ENCODE results near the gene ZG16B. TPM values are rescaled to one million over a fixed set of nuclear protein-coding genes. Genes with fewer than 3 reads are reported as not detected.
A peak's percentile ranks its signal among the peaks of the same experiment; 100 is the strongest.

The ZG16B gene
- total RNA-seq, 1 experiment from 2014 or later, result not detected

DNA sequence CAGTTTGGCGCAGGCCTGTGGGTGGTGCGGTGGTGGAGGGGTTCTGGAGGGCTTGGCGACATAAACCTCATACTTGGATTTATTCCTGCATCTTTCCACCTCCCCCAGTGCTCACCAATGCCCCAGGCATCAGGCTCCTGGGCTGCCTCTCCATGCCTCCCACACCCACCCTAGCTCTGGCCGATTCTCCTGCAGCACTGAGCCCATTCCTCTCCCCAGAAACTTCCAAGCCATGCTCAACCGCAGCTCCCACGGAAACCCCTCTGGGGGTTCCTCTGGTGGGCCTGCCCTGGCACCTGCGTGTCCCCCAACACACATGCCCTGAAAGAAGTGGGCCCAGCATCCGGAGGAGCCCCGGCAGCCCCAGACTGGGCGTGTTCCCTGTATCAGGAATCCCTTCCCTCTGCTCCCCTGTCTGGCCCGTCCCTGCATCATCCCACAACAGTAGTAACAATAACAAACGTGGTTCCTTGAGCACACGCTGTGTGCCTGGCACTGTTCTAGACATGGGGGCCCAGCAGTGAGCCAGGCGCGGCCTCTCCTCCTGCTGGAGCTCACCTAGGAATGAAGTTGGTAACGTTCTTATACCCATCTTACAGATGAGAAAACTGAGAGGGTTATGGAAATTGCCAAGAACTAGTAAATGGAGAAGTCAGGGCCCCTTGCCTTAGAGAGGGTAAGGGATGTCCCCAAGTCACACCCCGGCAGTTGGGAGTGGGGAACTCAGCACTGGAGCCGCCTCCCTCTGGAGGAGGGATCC, 10.7 kb upstream of the ZG16B start:
- DNase-seq (ENCODE audit: low read depth, low spot score), result no peak
- in situ Hi-C loops (cut with HindIII; ENCODE audit: low pct_unique_long_range_greater_than_20kb, low sequenced_read_pairs), result no loop called here

DNA sequence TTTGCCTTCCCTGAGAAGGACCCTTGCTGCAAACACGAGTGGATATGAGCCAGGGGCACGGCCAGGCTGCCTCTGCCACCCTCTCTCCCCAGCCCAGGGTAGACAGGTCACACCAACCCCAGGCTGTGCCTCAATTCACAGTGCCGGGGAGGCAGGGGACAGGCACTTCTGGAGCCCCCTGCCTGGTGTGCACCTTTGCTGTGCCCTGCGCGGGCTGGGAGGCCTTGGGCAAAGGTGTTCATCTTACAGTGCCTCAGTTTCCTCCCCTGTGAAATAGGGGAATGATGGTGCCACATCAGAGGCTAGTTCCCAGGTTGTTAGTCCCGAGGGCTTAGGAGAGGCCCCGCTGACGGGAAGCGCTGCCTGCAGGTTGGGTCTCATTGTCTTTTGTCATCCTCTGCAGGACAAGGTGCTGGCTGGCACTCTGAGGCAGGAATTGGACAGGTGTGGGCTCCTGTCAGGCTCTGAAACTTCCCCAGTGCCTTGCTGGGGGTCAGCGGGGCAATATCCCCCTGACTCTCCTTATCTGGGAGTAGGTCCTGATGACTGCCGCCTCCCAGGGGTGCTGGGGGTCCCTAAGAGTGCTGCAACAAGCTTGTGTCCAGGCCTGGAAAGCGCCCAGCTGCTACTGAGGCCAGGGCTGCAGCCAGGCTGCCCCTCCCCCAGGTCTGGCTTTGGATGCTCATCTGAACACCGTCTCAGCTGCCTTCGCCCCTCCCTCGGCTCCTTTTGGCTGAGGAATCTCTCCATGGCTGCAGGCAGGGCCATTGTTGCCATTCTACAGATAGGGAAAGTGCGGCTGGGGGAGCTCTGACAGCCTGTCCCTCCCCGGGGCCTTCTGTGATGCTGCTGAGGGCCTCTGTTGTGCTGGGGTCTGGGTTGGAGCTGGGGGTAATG, 9.9 kb upstream of the ZG16B start:
- DNase-seq (ENCODE audit: low read depth, low spot score), result no peak
- in situ Hi-C loops (cut with HindIII; ENCODE audit: low pct_unique_long_range_greater_than_20kb, low sequenced_read_pairs), result no loop called here

DNA sequence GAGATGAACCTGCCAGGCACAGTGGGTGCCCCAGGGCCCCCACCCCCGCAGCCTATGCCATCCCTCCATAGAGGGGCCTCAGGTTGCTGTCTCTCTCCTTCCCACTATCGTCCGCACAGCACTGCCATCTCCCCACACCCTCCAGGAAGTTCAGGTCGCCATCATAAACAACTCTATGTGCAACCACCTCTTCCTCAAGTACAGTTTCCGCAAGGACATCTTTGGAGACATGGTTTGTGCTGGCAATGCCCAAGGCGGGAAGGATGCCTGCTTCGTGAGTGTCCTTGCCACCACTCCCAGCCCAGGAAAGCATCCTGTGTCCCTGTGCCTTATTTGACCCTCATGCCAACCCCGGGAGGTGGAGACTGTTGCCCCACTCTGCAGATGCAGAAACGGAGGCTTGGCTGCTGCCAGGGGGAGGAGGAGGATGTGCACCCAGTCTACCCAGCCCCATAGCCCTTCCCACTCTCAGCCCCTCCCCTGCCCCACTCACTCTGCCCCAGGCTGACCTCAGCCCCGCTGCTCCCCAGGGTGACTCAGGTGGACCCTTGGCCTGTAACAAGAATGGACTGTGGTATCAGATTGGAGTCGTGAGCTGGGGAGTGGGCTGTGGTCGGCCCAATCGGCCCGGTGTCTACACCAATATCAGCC, 9.1 kb upstream of the ZG16B start:
- in situ Hi-C loops (cut with HindIII; ENCODE audit: low pct_unique_long_range_greater_than_20kb, low sequenced_read_pairs), result no loop called here
- DNase-seq (ENCODE audit: low read depth, low spot score), result no peak

DNA sequence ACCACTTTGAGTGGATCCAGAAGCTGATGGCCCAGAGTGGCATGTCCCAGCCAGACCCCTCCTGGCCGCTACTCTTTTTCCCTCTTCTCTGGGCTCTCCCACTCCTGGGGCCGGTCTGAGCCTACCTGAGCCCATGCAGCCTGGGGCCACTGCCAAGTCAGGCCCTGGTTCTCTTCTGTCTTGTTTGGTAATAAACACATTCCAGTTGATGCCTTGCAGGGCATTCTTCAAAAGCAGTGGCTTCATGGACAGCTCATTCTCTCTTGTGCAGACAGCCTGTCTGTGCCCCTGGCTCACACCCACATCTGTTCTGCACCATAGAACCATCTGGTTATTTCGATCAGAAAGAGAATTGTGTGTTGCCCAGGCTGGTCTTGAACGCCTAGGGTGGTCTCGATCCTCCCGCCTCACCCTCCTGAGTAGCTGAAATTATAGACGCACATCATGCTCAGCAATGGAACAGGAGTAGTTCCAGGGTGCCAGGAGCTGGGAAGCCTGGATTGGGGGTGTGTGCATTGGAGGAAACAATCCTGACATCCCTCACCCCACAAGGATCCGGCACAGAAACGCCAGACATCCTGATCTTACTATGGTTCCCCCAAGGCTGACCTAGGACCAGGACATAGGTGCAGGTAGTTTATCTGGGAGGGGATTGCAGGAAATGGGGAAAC, 8.5 kb upstream of the ZG16B start:
- in situ Hi-C loops (cut with HindIII; ENCODE audit: low pct_unique_long_range_greater_than_20kb, low sequenced_read_pairs), result no loop called here
- no peak for DNase-seq (ENCODE audit: low read depth, low spot score)

DNA sequence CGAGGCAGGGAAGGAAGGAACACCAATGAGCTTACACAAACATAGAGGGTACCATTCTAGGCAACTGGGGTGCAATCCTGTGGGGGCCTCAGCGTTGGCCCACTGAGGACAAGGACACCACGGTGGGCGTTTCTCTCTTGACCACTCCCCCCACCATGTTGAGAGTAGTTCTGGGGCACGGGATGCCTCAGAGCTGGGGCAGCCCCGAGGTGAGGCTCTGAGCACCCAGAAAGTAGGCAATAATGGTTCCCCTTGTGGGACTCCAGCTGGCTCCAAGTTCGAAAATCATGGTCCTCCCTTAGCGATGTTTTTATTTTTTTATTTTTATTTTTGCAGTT, 8.0 kb upstream of the ZG16B start:
- in situ Hi-C loops (cut with HindIII; ENCODE audit: low pct_unique_long_range_greater_than_20kb, low sequenced_read_pairs), result no loop called here

DNA sequence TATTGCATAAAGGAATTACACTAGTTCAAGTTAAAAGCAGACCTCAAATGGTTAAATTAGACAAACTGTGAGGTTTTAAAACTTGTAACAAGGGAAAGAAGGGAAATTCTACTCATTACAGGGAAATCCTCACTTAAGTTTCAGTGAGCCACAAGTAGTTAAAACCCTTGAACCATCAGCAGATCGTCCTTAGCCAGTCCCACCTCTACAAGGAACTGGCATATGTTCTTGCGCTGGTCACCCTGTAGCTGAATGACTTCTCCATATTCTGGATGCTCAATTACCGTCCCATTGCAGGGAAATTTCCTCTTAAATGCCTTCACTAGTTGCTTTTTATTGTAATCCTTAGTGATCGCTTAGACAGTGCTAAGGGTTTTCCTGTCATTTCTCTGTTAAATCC, 7.6 kb upstream of the ZG16B start:
- DNase-seq (ENCODE audit: low read depth, low spot score), result no peak
- in situ Hi-C loops (cut with HindIII; ENCODE audit: low pct_unique_long_range_greater_than_20kb, low sequenced_read_pairs), result no loop called here

More for the DNA sequence above, 8.0 kb upstream of the ZG16B start:
- no peak for DNase-seq (ENCODE audit: low read depth, low spot score)

DNA sequence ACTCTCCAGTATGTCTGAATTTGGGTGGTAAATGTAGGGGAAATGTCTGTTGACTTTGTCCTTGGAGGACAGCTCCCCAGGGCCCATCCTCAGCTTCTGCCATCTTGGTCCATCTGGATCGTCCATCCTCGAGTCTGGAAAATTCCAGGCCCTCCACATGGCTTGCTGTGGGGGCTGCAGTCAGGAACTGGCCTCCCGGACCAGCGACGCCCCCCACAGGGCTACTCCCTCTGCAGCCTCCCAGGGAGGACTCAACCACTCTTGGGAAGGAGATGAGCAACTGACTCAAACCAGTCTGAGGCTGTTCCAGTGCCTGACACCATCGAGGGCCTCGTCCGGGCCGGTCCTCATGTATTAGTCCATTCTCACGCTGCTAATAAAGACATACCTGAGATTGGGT, 5.5 kb upstream of the ZG16B start:
- in situ Hi-C loops (cut with HindIII; ENCODE audit: low pct_unique_long_range_greater_than_20kb, low sequenced_read_pairs), result no loop called here
- DNase-seq (ENCODE audit: low read depth, low spot score), result no peak

DNA sequence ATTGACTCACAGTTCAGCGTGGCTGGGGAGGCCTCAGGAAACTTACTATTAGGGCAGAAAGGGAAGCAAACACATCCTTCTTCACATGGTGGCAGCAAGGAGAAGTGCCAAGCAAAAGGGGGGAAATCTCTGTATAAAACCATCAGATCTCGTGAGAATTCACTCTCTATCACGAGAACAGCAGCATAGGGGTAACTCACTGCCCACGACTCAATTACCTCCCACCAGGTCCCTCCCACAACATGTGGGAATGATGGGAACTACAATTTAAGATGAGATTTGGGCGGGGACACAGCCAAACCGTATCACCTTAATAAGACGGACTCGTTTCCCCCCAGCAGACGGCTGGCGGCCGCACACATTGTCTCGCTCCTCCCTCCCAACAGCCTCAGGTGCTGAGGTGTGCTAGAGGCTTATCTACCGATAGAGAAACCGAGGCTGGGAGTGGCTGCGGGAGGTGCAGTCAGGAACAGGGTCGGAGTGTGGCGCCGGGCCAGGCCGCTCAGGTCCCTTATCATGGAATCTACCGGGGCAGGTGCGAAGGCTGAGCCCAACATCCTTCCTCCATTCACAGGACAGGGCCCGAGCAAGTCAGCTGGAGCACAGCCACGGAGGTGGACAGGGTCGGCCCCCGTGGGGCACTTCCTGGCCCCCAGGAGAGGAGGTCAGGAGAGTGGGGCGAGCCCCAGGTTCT, 4.9 kb upstream of the ZG16B start:
- DNase-seq (ENCODE audit: low read depth, low spot score), result no peak
- in situ Hi-C loops (cut with HindIII; ENCODE audit: low pct_unique_long_range_greater_than_20kb, low sequenced_read_pairs), result no loop called here

DNA sequence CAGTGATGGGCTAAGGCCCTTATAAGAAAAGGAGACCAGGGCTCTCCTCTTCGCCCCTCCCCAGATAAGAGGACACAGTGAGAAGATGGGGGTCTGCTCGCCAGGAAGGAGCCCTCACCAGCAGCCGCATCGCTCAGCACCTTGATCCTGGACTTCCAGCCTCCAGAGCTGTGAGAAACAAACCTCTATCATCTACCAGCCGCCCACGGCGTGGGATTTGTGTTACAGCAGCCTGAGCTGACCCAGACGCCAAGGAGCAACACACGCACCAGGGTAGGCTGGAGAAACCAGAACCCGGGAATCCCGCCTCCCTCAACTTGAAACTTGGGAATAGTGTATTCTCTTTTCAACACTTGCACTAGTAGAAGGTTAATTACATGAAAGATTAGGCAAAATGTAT, 4.2 kb upstream of the ZG16B start:
- no peak for DNase-seq (ENCODE audit: low read depth, low spot score)
- in situ Hi-C loops (cut with HindIII; ENCODE audit: low pct_unique_long_range_greater_than_20kb, low sequenced_read_pairs), result no loop called here

DNA sequence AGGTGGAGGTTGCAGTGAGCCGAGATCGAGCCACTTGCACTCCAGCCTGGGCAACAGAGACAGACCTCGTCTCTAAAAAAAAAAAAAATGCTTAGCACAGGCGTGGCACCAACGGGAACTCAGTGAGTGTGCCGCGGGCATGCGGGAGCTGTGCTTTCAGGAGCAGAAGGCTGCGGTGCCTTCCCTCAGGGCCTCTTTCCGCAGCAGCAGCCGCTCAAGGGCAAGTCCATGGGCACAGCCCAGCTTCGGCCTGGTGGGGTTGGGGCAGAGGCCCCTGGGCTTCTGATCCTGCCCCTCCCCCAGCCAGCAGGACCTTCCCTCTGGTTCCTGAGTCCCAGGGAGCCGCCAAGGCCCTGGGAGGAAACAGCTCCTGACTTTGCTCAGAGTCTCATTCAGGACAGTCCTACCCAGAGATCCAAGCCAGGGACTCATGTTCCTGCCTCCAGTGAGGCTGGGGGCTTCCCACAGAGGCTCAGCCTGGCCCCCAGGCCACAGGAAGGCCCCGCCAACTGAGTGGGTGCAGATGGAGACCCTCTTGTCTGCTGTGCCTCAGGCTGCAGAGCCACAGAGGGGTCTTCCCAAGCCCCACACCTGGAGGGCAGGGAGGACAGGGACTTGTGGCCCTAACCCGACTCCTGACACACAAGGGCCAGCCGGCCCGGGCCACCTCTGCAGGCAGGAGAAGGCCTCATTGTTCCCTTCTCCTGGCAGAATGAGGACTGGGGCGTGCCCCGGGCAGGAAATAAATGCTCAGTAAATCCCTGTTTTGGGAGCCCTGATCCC, 3.3 kb upstream of the ZG16B start:
- DNase-seq (ENCODE audit: low read depth, low spot score), result peak; percentile 22
- in situ Hi-C loops (cut with HindIII; ENCODE audit: low pct_unique_long_range_greater_than_20kb, low sequenced_read_pairs), result no loop called here

DNA sequence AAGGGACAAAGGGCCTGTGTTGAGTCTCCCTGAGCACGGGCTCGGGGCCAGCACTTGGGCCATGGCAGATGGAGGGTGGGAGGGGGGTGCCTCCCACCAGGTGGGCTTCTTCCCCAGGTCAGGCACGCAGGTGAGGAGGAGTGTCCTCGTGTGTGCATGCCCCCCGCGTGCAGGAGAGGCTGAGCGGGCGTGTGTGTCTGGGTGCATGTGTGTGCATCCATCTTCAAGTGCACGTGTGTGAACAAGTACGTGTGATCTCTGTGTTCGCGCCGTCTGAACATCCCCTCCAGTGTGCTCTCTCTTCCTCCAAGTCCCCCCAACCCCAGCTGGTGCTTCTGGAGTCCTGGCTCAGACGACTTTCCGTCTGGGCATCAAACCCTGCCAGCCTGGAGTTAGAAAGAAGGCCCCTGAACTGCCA, 2.7 kb upstream of the ZG16B start:
- no peak for DNase-seq (ENCODE audit: low read depth, low spot score)
- in situ Hi-C loops (cut with HindIII; ENCODE audit: low pct_unique_long_range_greater_than_20kb, low sequenced_read_pairs), result no loop called here

DNA sequence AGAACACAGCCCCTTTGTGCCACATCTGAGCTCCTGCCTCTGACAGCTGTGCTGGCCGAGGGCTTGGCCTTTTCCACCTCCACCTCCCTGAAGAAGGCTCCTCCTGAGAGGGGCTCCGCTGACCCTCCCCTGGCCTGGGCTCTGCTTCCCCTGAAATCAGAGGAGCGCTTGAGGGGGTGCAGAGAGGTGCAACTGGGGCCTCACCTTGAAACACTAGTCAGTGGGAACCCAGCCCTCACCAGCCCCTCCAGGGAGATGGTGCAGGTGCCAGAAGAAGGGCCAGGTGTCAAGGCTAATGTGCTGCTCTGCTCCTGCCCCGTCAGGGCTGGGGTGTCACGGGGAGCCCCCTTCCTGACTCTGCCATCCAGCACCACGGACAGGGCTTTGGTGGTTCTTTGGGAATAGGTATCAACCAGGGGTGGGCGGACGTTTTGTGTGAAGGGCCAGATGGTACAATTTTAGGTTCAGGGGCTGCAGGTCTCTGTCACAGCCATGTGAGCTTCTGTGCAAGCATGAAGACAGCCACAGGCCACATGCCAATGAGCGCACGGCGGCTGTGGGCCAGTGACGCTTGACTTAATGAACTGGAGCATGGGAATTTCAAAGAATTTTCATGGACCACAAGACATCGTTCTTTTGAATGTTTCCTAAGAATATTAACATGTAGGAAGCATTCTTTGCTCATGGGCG, 2.1 kb upstream of the ZG16B start:
- no peak for DNase-seq (ENCODE audit: low read depth, low spot score)
- in situ Hi-C loops (cut with HindIII; ENCODE audit: low pct_unique_long_range_greater_than_20kb, low sequenced_read_pairs), result no loop called here

DNA sequence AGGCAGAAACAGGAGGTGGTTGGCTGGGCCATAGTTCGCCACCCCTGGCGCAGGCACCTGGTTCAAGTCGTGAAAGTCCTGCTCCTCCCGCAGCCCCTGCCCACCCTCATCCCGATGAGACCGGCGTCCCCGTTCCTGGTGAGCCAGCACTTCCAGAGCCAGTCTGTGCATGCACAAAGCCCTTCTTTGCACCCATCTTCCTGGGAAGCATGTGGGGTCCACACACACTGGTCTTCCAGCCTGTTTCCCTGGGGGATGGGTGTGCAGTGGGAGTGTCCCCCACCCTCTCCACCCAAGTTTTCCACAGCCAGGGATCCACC, 1.6 kb upstream of the ZG16B start:
- in situ Hi-C loops (cut with HindIII; ENCODE audit: low pct_unique_long_range_greater_than_20kb, low sequenced_read_pairs), result no loop called here
- no peak for DNase-seq (ENCODE audit: low read depth, low spot score)

DNA sequence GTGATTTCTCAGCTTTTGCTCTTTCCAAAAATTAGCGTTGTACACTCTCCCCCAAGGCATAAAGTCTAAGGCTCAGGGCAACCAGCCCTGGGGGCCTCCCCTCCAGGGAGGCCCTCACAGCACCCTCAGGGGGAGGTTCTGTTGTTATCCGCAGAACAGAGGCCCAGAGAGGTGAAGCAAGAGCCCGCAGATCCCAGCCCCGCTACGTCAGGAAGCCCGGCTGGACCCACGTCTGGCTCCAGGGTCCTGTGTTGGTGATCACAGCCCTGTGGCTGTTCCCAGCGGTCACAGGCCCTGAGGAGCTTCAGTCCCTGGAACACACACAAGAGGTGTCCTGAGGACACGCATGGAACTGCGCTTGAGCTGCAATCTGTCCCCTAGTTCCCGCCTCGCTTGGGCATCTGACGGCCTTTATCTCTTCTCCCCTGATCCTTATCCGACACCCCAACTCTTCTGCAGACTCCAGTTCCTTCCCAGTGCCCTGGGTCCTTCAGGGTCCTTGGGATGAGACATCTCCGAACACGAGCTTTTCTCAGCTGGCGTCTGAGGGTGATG, 1.1 kb upstream of the ZG16B start:
- in situ Hi-C loops (cut with HindIII; ENCODE audit: low pct_unique_long_range_greater_than_20kb, low sequenced_read_pairs), result no loop called here
- no peak for DNase-seq (ENCODE audit: low read depth, low spot score)

DNA sequence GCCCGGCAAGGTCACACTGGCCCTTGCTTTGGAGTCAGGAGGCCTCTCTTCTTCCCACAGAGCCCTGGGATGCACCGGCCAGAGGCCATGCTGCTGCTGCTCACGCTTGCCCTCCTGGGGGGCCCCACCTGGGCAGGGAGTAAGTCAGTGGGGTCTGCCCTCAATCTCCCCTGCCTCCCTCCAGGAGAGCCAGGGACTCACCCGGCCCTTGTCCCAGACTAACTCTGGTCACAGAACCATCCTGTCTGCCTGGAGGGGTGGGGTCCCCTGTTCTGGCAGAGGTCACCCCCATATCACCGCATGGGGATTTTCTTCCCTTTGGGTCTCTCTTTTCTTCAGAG, 222 bp downstream of the ZG16B start:
- no peak for DNase-seq (ENCODE audit: low read depth, low spot score)
- in situ Hi-C loops (cut with HindIII; ENCODE audit: low pct_unique_long_range_greater_than_20kb, low sequenced_read_pairs), result no loop called here

DNA sequence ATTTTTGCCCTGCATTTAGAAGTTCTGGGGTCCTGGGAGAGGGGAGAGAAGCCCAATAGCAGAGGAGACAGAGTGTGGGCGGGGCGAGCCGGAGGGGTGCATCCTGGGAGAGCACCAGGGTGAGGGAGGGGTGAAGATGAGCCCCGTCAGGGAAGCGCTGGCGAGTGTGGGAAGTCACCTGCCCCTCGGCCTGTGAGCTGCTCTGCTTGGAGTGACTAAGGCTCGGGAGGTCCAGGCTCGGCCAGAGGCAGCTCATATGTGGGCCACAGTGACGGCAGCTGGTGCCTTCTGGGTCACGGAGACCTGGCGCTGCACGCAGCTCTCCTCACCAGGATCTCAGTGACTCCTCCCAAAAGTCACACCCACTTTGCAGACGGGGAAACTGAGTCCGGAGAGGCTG, 1.1 kb downstream of the ZG16B start:
- no peak for DNase-seq (ENCODE audit: low read depth, low spot score)
- in situ Hi-C loops (cut with HindIII; ENCODE audit: low pct_unique_long_range_greater_than_20kb, low sequenced_read_pairs), result no loop called here
